PC-9 (cell line): ENCODE measurements around the gene KAT7.

Source experiments
- CTCF ChIP-seq: fragments of 200-600 bp; sonication (generic); conservative IDR thresholded peaks from 2 replicates; pipeline ENCODE4 v1.6.1; 2017; ENCODE audit warnings: mixed run types, antibody characterized with exemption, mild to moderate bottlenecking, moderate library complexity
- EZH2 ChIP-seq: fragments of 200-600 bp; sonication (generic); IDR thresholded peaks from 2 replicates; pipeline ENCODE4 v1.8.0; 2017; ENCODE audit warnings: antibody characterized with exemption, low read depth

- TF ChIP-seq CTCF (no peak), EZH2 (no peak)
These were observed 58.6 kb downstream of the KAT7 start for GRCh38 chr17:49846938-49847712.
